Posterior vena cava (tissue), 2 donors: ENCODE data around the gene MAGOH. TPM values are rescaled to one million over a fixed set of nuclear protein-coding genes. Genes with fewer than 3 reads are reported as not detected.
"Not testable (repeated sequence)": the region's sequence is repeated elsewhere in the genome, so short reads cannot be mapped to it uniquely, and the experiment has no call there.

Source experiments
- DNase-seq: peaks from one replicate; pipeline ENCODE4 v3.0.0-alpha.2; 2020; ENCODE audit warnings: low spot score
- intact Hi-C, 2 donors: fragments of 100-400 bp; cut with DNase I; formaldehyde crosslinking; loops; one replicate each; pipeline versions ENCODE4 v1.14.1 to v1.14.2; 2022 to 2023
- total RNA-seq, 2 donors: library from RNA; stranded (reverse); fragmentation: NEBNext Ultra II Directional; extraction: Animal tissue kit (Norgen Biotek cat#: 25700); gene quantifications; one replicate each; pipeline ENCODE4 v1.2.1, GENCODE V29; 2021
- donor health status: DM: yes; HTN: yes; CAD: no.
- donor health status: DM: yes; HTN: yes; CAD: no.

MAGOH gene
- total RNA-seq, 2 donors from 2014 or later: 24.0 to 32.2 TPM

DNA sequence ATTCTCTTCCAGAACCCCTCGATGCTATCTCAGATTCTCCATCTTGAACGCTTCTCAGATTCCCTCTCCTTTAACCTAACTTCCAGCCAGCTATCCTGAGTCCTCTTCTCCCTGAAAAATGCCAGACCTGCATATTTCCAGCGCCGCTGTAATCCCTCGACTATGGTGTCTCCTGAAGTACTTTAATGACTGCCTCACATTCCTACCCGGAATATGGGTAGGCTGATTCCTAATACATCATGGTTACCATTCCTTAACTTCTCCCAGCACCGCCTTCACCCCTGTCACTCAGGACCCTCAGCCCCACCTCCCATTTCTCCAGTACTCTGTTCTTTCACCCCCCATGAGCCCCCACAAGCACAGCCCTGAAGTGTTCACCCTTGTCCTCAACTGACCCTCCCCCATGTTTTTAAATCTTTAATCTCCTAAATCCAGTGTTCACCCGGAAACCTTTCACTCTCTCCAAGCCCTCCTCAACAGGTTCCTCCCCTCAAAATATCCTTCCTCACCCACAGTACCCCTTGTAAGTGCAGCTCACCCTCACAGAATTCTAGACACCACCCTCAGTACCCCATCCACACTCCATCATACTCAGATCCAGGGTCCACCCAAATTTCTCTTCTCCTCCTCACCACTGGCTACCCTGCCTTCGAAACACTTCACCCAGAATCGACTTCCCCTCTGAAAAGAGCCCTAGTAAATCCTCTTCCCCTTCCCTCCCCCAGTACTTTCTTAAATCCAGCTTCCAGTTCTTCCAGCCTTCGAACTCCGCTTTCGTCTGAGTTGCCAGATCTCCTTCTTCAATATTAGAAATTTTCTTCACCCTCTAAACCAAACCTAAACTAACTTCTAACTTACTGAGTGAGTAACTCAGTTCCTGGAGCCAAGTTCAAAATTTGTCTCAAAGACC lies 40.8 kb downstream of the MAGOH start:
- no peak for DNase-seq
- intact Hi-C loops: loop anchor here in 1 of 2 donors (10.0 kb wide), 1 partner anchor 273 kb away; the partner anchor contains the start of genes ECHDC2 and SCP2

GRCh38 chr1:53196485-53197290 lies 41.6 kb downstream of the MAGOH start, which contains the start of gene CPT2:
Gene CPT2 (plus strand): TSS chr1:53196824. CDS start chr1:53196944, 120 bp downstream.
- DNase-seq: peak; percentile 99
- intact Hi-C loops: loop anchor here in 1 of 2 donors (10.0 kb wide), 1 partner anchor 272 kb away; the partner anchor contains the start of genes ECHDC2 and SCP2

- no peak for DNase-seq
- intact Hi-C loops: loop anchor here in 1 of 2 donors (10.0 kb wide), 1 partner anchor 271 kb away; the partner anchor contains the start of genes ECHDC2 and SCP2
These were observed 42.3 kb downstream of the MAGOH start for GRCh38 chr1:53196017-53196484.

GRCh38 chr1:53195246-53196016 lies 42.9 kb downstream of the MAGOH start:
- DNase-seq: no peak
- intact Hi-C loops: loop anchor here in 1 of 2 donors (10.0 kb wide), 1 partner anchor 271 kb away; the partner anchor contains the start of genes ECHDC2 and SCP2

- intact Hi-C loops: loop anchor here in 1 of 2 donors (10.0 kb wide), 1 partner anchor 265 kb away; the partner anchor contains the start of genes ECHDC2 and SCP2
- DNase-seq: no peak
These were observed 48.1 kb downstream of the MAGOH start for GRCh38 chr1:53190210-53190611.

- intact Hi-C loops: loop anchor here in 1 of 2 donors (10.0 kb wide), 2 partner anchors 124 to 264 kb away; partner anchors contain the start of genes ECHDC2, PODN and SCP2
- DNase-seq: no peak
These were observed 49.3 kb downstream of the MAGOH start for GRCh38 chr1:53189061-53189460.

GRCh38 chr1:53188099-53188498 lies 50.2 kb downstream of the MAGOH start:
- intact Hi-C loops: loop anchor here in 1 of 2 donors (10.0 kb wide), 2 partner anchors 123 to 263 kb away; partner anchors contain the start of genes ECHDC2, PODN and SCP2

GRCh38 chr1:53187401-53187800 lies 50.9 kb downstream of the MAGOH start:
- intact Hi-C loops: loop anchor here in 1 of 2 donors (10.0 kb wide), 2 partner anchors 123 to 263 kb away; partner anchors contain the start of genes ECHDC2, PODN and SCP2
- no peak for DNase-seq

More at GRCh38 chr1:53188099-53188498, 50.2 kb downstream of the MAGOH start:
- DNase-seq: no peak

GRCh38 chr1:53186533-53186932 lies 51.8 kb downstream of the MAGOH start:
- intact Hi-C loops: loop anchor here in 1 of 2 donors (10.0 kb wide), 2 partner anchors 122 to 262 kb away; partner anchors contain the start of genes ECHDC2, PODN and SCP2
- no peak for DNase-seq

GRCh38 chr1:53185955-53186297 lies 52.4 kb downstream of the MAGOH start:
- DNase-seq: not testable (repeated sequence)
- intact Hi-C loops: loop anchor here in 1 of 2 donors (10.0 kb wide), 2 partner anchors 121 to 261 kb away; partner anchors contain the start of genes ECHDC2, PODN and SCP2

GRCh38 chr1:53183095-53183990 lies 55.0 kb downstream of the MAGOH start:
- intact Hi-C loops: loop anchor here in 1 of 2 donors (10.0 kb wide), 2 partner anchors 119 to 259 kb away; partner anchors contain the start of genes ECHDC2, PODN and SCP2
- DNase-seq: no peak

GRCh38 chr1:53182716-53183094 lies 55.6 kb downstream of the MAGOH start:
- no peak for DNase-seq
- intact Hi-C loops: loop anchor here in 1 of 2 donors (10.0 kb wide), 2 partner anchors 118 to 258 kb away; partner anchors contain the start of genes ECHDC2, PODN and SCP2

DNA sequence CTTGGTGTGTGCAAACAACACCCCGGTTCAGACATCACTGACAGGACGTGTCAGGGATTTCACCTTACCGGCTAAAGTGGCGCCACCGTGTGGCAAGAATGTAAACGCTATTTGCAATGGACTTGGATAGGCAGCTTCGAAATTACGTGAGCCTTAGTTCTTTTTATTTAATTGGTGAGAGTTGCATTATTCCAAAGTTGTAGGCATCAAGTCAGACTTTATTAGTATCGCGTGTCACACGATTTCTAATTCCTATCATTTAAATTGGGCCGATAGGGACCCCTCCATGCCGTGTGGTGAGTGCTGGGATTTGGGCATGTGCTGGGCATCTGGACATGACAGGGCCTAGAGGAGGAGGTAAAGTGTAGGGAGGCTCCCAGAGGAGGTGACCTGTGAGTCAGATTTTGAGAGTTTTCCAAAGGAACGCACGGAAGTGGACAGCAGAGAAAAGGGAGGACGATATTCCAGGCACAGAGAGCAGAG lies 56.2 kb downstream of the MAGOH start:
- DNase-seq: peak; percentile 94
- intact Hi-C loops: loop anchor here in 1 of 2 donors (10.0 kb wide), 2 partner anchors 117 to 257 kb away; partner anchors contain the start of genes ECHDC2, PODN and SCP2

GRCh38 chr1:53180951-53181350 lies 57.4 kb downstream of the MAGOH start:
- no peak for DNase-seq
- intact Hi-C loops: loop anchor here in 1 of 2 donors (10.0 kb wide), 2 partner anchors 116 to 256 kb away; partner anchors contain the start of genes ECHDC2, PODN and SCP2

DNA sequence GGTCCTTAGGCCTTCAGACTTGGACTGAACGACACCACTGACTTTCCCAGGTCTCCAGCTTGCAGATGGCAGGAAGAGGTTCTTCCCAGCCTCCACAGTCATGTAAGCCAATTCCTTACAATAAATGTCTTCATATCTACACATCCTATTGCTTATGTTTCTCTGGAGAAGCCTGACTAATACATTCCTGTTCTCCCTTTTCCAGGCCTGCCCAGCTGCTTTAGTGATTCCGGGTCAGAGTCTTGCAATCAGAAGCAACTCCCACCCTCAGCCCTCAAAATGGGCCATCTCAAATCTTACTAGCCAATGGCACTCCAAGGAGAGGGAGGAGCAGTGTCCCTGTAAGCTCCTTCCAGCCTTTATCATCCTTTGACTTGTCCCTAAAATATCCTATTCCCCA lies 58.1 kb downstream of the MAGOH start:
- no peak for DNase-seq
- intact Hi-C loops: loop anchor here in 1 of 2 donors (10.0 kb wide), 2 partner anchors 115 to 255 kb away; partner anchors contain the start of genes ECHDC2, PODN and SCP2
